GM18861 (cell line): Measurements from ENCODE around the gene HOXB9.

Experiments used
- ATAC-seq: cut with Tn5 transposase; IDR thresholded peaks from one replicate; pipeline ENCODE4 v1.9.1; 2021; ENCODE audit not compliant: unreplicated experiment

Gene HOXB9

GRCh38 chr17:48611681-48612455 is 14.3 kb downstream of the HOXB9 start:
- no peak for ATAC-seq

- ATAC-seq = no peak
Measured at GRCh38 chr17:48611213-48611612, 14.9 kb downstream of the HOXB9 start.

GRCh38 chr17:48610282-48611211 is 15.6 kb downstream of the HOXB9 start, which contains the start of gene HOXB7:
Gene HOXB7 (minus strand): TSS chr17:48611017. CDS start chr17:48610918, 99 bp downstream.
- no peak for ATAC-seq

GRCh38 chr17:48609759-48610281 is 16.3 kb downstream of the HOXB9 start:
- ATAC-seq = no peak

- ATAC-seq = no peak
Measured at GRCh38 chr17:48609033-48609432, 17.1 kb downstream of the HOXB9 start.

- no peak for ATAC-seq
Measured at GRCh38 chr17:48608494-48608834, 17.7 kb downstream of the HOXB9 start.

GRCh38 chr17:48606892-48607614 is 19.1 kb downstream of the HOXB9 start:
- no peak for ATAC-seq

- ATAC-seq = no peak
Measured at GRCh38 chr17:48605991-48606891, 19.9 kb downstream of the HOXB9 start.

- ATAC-seq = no peak
Measured at GRCh38 chr17:48605409-48605919, 20.7 kb downstream of the HOXB9 start.

- ATAC-seq = no peak
Measured at GRCh38 chr17:48604770-48605329, 21.3 kb downstream of the HOXB9 start, which contains the start of gene HOXB6. Gene HOXB6 (minus strand): TSS chr17:48604986. CDS start chr17:48598150, 6,836 bp downstream.

GRCh38 chr17:48603959-48604769 is 22.0 kb downstream of the HOXB9 start:
- no peak for ATAC-seq

- ATAC-seq = no peak
Measured at GRCh38 chr17:48601539-48602425, 24.4 kb downstream of the HOXB9 start.

- no peak for ATAC-seq
Measured at GRCh38 chr17:48601207-48601538, 25.0 kb downstream of the HOXB9 start.

- no peak for ATAC-seq
Measured at GRCh38 chr17:48600244-48601098, 25.7 kb downstream of the HOXB9 start.

- no peak for ATAC-seq
Measured at GRCh38 chr17:48599354-48599753, 26.8 kb downstream of the HOXB9 start.

- no peak for ATAC-seq
Measured at GRCh38 chr17:48598736-48599135, 27.4 kb downstream of the HOXB9 start.
